Measurements from ENCODE around the gene BGLAP.

BGLAP gene

DNA sequence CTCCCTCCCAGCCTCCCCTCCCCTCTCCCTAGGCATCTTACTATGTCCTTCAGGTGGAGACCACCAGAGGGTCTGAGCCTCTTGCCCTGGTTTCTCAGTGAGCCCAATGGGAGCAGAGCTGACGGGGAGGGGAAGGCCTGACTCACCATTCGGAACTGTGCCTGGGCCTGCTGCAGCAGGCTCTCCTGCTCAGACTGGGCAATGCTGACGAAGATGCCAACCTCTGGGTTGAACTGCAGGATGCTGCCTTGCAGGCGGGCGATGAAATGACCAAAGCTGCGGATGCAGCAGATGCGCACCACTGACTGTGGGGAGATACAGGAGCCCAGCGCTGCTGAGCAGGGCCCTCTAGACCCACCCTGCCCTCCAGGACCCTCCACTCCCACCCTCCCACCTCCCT, 16.9 kb downstream of the BGLAP start:
- no peak for DNase-seq (ENCODE audit: low spot score)
- in situ Hi-C loops (cut with MboI; ENCODE audit: low sequenced_read_pairs, unreplicated experiment) = no loop called here
- TF ChIP-seq, protein P1, sequence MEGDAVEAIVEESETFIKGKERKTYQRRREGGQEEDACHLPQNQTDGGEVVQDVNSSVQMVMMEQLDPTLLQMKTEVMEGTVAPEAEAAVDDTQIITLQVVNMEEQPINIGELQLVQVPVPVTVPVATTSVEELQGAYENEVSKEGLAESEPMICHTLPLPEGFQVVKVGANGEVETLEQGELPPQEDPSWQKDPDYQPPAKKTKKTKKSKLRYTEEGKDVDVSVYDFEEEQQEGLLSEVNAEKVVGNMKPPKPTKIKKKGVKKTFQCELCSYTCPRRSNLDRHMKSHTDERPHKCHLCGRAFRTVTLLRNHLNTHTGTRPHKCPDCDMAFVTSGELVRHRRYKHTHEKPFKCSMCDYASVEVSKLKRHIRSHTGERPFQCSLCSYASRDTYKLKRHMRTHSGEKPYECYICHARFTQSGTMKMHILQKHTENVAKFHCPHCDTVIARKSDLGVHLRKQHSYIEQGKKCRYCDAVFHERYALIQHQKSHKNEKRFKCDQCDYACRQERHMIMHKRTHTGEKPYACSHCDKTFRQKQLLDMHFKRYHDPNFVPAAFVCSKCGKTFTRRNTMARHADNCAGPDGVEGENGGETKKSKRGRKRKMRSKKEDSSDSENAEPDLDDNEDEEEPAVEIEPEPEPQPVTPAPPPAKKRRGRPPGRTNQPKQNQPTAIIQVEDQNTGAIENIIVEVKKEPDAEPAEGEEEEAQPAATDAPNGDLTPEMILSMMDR (IDR thresholded peaks at IDR 0.05; ENCODE audit: borderline replicate concordance, control extremely low read depth, extremely low read depth, insufficient read depth, missing control alignments) = no peak

DNA sequence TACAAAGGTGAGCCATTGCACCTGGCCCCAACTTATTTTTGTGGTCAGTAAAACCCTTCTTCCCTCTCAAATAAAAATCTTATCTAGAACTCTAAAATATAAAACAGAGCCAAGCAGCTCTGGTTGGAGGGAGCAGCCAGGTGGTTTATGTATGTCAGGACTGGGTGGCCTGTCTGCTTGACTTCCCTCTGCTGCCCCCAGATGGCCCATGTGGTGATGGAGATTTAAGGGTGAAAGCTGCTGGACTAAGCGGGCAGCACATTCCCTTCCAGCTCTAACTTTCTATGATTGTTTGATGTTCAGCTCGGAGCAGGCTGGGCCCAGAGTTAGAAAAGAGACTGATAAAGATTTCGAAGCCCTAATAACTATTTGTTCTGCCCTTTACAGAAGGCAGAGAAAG, 17.8 kb downstream of the BGLAP start:
- TF ChIP-seq, protein P1 (IDR thresholded peaks at IDR 0.05; ENCODE audit: borderline replicate concordance, control extremely low read depth, extremely low read depth, insufficient read depth, missing control alignments) = peak; percentile 11
- in situ Hi-C loops (cut with MboI; ENCODE audit: low sequenced_read_pairs, unreplicated experiment) = no loop called here
- no peak for DNase-seq (ENCODE audit: low spot score)

DNA sequence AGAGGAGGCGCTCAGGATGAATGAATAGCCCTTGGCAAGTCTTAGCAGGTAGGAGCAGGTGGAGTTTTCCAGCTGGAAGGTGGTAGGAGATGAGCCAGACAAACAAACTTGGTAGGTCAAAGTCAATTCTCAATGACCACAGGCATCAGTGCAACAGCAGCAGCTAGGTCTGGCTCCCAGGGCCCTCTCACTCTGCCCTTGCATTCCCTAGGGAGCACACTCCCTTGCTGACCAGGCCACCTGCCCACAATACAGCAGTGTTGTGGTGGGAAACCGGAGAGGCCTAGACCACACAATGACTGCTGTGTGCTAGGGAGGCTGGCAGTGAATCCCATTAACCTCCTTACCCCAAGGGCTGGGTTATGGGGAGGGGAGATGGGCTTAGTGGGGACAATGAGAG, 18.9 kb downstream of the BGLAP start:
- TF ChIP-seq, protein P1 (IDR thresholded peaks at IDR 0.05; ENCODE audit: borderline replicate concordance, control extremely low read depth, extremely low read depth, insufficient read depth, missing control alignments) = no peak
- in situ Hi-C loops (cut with MboI; ENCODE audit: low sequenced_read_pairs, unreplicated experiment) = no loop called here
- DNase-seq (ENCODE audit: low spot score) = no peak

DNA sequence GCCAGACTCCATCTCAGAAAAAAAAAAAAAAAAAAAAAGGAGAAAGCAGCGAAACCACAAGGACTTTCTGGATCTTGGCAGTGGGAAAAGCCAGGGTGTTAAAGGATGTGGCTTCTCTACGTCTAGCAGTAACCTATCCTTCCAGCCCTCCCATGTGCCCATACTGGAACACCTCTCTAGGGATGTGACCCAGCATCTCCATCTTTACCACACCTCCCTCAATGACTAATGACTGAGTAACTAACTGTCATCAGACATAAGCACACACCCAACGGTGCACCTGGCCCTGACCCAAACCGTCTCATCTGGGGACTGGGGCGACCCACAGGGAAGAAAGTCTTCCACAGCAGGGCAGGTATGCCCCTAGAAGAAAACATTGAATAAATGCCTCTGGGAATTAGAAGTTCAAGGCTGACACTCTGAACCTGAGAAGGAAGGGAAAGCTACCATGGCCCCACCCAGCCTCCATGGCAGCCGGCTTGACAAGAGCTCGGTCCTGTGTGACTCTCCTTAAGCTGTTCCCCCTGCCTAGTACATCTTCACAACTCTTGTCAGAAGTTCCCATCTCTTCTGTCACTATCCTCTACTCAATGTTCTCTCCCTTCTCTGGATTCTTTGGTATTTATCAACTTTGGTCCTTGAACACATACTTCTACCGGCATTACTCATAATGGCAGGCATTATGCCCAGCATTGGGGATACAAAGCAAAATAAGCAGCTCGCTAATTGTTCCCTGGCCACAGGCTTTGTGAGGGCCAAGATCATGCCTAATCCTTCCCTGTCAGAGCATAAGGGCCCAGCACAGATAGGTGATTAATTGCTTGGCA, 20.7 kb downstream of the BGLAP start:
- no peak for DNase-seq (ENCODE audit: low spot score)
- in situ Hi-C loops (cut with MboI; ENCODE audit: low sequenced_read_pairs, unreplicated experiment) = no loop called here

DNA sequence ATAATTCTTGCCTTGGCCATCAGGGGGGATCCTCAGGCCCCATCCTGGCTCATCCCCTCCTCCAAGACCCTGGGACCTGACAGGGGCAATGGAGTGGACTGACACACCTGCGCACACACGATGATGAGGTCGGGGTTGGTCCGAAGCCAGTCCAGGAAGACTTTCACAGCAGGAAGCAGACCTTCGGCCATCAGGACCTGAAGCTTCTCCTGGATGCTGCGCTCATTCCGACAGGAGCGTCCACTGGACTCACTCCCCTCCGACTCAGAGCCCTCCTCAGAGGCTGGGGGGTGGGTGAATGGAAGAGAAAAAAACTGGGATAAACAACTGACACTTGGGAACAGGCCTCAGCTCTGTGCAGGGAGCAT, 21.3 kb downstream of the BGLAP start:
- TF ChIP-seq, protein P1 (IDR thresholded peaks at IDR 0.05; ENCODE audit: borderline replicate concordance, control extremely low read depth, extremely low read depth, insufficient read depth, missing control alignments) = no peak
- DNase-seq (ENCODE audit: low spot score) = no peak
- in situ Hi-C loops (cut with MboI; ENCODE audit: low sequenced_read_pairs, unreplicated experiment) = no loop called here

More for the DNA sequence above, 20.7 kb downstream of the BGLAP start:
- TF ChIP-seq, protein P1 (IDR thresholded peaks at IDR 0.05; ENCODE audit: borderline replicate concordance, control extremely low read depth, extremely low read depth, insufficient read depth, missing control alignments) = no peak

DNA sequence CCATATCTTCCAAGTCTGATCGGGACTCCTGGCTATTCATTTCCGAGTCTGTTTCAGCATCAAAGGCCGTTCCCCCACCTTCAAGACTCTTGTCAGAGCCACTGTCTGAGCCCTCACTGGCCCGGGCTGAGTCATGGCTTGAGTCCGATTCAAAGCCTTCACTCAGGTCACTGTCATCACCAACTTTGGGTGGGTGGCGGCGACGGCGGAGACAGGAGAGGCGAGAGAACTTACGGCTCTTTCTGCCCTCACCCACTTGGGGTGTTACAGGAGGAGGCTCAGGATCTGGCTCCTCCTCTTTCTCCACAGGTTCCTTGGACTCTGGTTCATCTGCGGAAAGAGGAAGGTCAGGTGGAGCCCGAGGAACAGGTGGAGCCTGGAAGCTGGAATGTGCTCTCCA, 24.1 kb downstream of the BGLAP start:
- TF ChIP-seq, protein P1 (IDR thresholded peaks at IDR 0.05; ENCODE audit: borderline replicate concordance, control extremely low read depth, extremely low read depth, insufficient read depth, missing control alignments) = no peak
- in situ Hi-C loops (cut with MboI; ENCODE audit: low sequenced_read_pairs, unreplicated experiment) = no loop called here
- no peak for DNase-seq (ENCODE audit: low spot score)

All from GM13976 (cell line).